NB4 (cell line): Measurements from ENCODE around the gene FHIT.

ENCODE experiments used
- CTCF ChIP-seq: IDR thresholded peaks from one replicate; pipeline ENCODE4 v1.5.1; 2012; ENCODE audit warnings: low read depth, low read length
- POLR2A ChIP-seq: IDR thresholded peaks from 2 replicates; pipeline ENCODE4 v1.6.1; 2011; ENCODE audit warnings: mild to moderate bottlenecking; ENCODE audit not compliant: insufficient read length; ENCODE audit errors: extremely low read depth

- TF ChIP-seq CTCF: no peak
- no peak for TF ChIP-seq POLR2A
These were observed 1137.1 kb downstream of the FHIT start for GRCh38 chr3:60114191-60114590.
